Rectal smooth muscle tissue (tissue), 1 donor: Measurements from ENCODE around the gene VPS26B.

ENCODE experiments used
- H3K27ac ChIP-seq: one replicate; pipeline ENCODE4 v1.7.0; 2013; ENCODE audit warnings: low read depth, low read length, inconsistent platforms
- H3K27me3 ChIP-seq: one replicate; pipeline ENCODE4 v1.7.0; 2013; ENCODE audit warnings: low read length; ENCODE audit not compliant: control insufficient read depth, insufficient read depth
- H3K36me3 ChIP-seq: one replicate; pipeline ENCODE4 v1.7.0; 2013; ENCODE audit warnings: low read length; ENCODE audit not compliant: control insufficient read depth, insufficient read depth
- H3K4me1 ChIP-seq: one replicate; pipeline ENCODE4 v1.7.0; 2013; ENCODE audit warnings: low read length; ENCODE audit not compliant: control insufficient read depth, insufficient read depth
- H3K4me3 ChIP-seq: one replicate; pipeline ENCODE4 v1.7.0; 2013; ENCODE audit warnings: low read length
- H3K9ac ChIP-seq: one replicate; pipeline ENCODE4 v1.7.0; 2013; ENCODE audit warnings: low read length

The VPS26B gene

GRCh38 chr11:134293119-134294113, 68.9 kb downstream of the VPS26B start:
- no peak overlapping the region for H3K27ac ChIP-seq
- H3K4me1 ChIP-seq: no peaks in the 10 kb centered on the region
- H3K27me3 ChIP-seq: no peaks in the 10 kb centered on the region
- no peak overlapping the region for H3K4me3 ChIP-seq
- H3K36me3 ChIP-seq: no peaks in the 10 kb centered on the region
- no peak overlapping the region for H3K9ac ChIP-seq

- Histone ChIP-seq H3K36me3 (no peaks in the 10 kb centered on the region), H3K27me3 (no peaks in the 10 kb centered on the region), H3K4me1 (no peaks in the 10 kb centered on the region), H3K27ac (no peak overlapping the region), H3K9ac (no peak overlapping the region), H3K4me3 (no peak overlapping the region)
Observed at GRCh38 chr11:134294664-134295063, 70.2 kb downstream of the VPS26B start.
